NB4 (cell line): ENCODE data around the gene ADORA1.

Source experiments
- CTCF ChIP-seq: IDR thresholded peaks from one replicate; pipeline ENCODE4 v1.5.1; 2012; ENCODE audit warnings: low read depth, low read length
- POLR2A ChIP-seq: IDR thresholded peaks from 2 replicates; pipeline ENCODE4 v1.6.1; 2011; ENCODE audit warnings: mild to moderate bottlenecking; ENCODE audit not compliant: insufficient read length; ENCODE audit errors: extremely low read depth

- TF ChIP-seq CTCF (no peak), POLR2A (no peak)
These were observed 62.4 kb downstream of the ADORA1 start for GRCh38 chr1:203189951-203190352.
